IMR-90 (cell line): ENCODE measurements around the gene CALML3.

Experiments
- CEBPB ChIP-seq: IDR thresholded peaks from 2 replicates; pipeline ENCODE4 v1.6.1; 2012; ENCODE audit warnings: low read depth, low read length, improper control_type of control experiment
- CHD1 ChIP-seq: IDR thresholded peaks from 2 replicates; pipeline ENCODE4 v1.6.1; 2012; ENCODE audit warnings: low read depth, low read length, improper control_type of control experiment
- MAFK ChIP-seq: IDR thresholded peaks from 2 replicates; pipeline ENCODE4 v1.6.1; 2012; ENCODE audit warnings: low read depth, low read length, improper control_type of control experiment
- MAZ ChIP-seq: IDR thresholded peaks from 2 replicates; pipeline ENCODE4 v1.6.1; 2012; ENCODE audit warnings: low read depth, mild to moderate bottlenecking, low read length, improper control_type of control experiment, moderate library complexity, borderline replicate concordance
- MXI1 ChIP-seq: IDR thresholded peaks from 2 replicates; pipeline ENCODE4 v1.6.1; 2012; ENCODE audit warnings: low read depth, mild to moderate bottlenecking, low read length, moderate library complexity, borderline replicate concordance
- NFE2L2 ChIP-seq: fragments of 150-350 bp; IDR thresholded peaks from 2 replicates; pipeline ENCODE4 v1.6.1; 2016; ENCODE audit warnings: low read depth, mild to moderate bottlenecking, low read length
- POLR2A ChIP-seq: IDR thresholded peaks from 2 replicates; pipeline ENCODE4 v1.6.1; 2012; ENCODE audit warnings: mild to moderate bottlenecking, low read depth, low read length
- RAD21 ChIP-seq: IDR thresholded peaks from 2 replicates; pipeline ENCODE4 v1.6.1; 2012; ENCODE audit warnings: low read length, improper control_type of control experiment
- RFX5 ChIP-seq: IDR thresholded peaks from 2 replicates; pipeline ENCODE4 v1.8.0; 2012; ENCODE audit warnings: low read depth, mild to moderate bottlenecking, low read length, moderate library complexity
- SMC3 ChIP-seq: fragments of 150-350 bp; IDR thresholded peaks from 2 replicates; pipeline ENCODE4 v1.6.1; 2016; ENCODE audit warnings: low read depth, mild to moderate bottlenecking, antibody characterized with exemption, low read length, moderate library complexity
- TF ChIP-seq, protein P1 (sequence below): conservative IDR thresholded peaks from 2 replicates; pipeline ENCODE4 v1.5.1; 2012; ENCODE audit warnings: mild to moderate bottlenecking, low read depth, low read length, improper control_type of control experiment
- TF ChIP-seq, protein P2 (sequence below): fragments of 150-350 bp; IDR thresholded peaks from 2 replicates; pipeline ENCODE4 v1.6.1; 2017; ENCODE audit warnings: mild to moderate bottlenecking, antibody characterized with exemption, low read length, low read depth
- TF ChIP-seq, protein P3 (sequence below): fragments of 150-350 bp; IDR thresholded peaks from 2 replicates; pipeline ENCODE4 v1.6.1; 2016; ENCODE audit warnings: low read depth, mild to moderate bottlenecking, low read length, moderate library complexity, borderline replicate concordance

DNA sequence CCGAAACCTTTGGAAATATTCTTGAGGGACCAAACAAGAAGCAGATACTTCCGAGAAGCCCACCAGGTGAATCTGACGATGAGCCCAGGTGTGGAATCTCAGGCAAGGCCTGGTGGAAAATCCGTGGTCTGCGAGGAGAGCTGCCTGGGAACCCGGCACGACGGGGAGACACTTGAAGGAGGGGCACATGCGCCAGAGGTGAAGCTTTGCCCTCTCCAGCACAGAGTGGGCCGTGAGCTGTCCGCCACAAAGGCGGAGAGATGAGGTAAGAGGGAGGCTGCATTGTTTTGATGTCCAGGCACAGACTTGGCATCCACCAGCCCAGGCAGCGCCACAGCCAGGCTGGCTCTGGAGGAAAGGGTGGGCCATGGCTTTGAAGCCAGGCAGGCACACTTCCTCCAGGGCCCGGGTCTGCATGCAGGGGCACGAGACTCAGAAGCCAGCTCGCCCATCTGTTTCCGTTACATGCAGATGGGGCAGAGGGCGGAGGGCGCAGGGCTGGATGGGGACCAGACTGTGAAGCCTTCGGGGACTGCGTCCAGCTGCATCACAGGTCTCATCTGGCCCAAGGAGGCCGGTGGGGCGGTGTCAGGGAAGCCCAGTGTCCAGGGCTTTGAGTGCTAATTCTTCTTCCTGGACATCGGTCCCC lies 45.4 kb downstream of the CALML3 start:
- TF ChIP-seq CEBPB (no peak), POLR2A (no peak), SMC3 (no peak), MAFK (no peak), RFX5 (no peak), MXI1 (no peak), CHD1 (no peak), NFE2L2 (no peak), RAD21 (no peak), MAZ (no peak)
- TF ChIP-seq, protein P1, sequence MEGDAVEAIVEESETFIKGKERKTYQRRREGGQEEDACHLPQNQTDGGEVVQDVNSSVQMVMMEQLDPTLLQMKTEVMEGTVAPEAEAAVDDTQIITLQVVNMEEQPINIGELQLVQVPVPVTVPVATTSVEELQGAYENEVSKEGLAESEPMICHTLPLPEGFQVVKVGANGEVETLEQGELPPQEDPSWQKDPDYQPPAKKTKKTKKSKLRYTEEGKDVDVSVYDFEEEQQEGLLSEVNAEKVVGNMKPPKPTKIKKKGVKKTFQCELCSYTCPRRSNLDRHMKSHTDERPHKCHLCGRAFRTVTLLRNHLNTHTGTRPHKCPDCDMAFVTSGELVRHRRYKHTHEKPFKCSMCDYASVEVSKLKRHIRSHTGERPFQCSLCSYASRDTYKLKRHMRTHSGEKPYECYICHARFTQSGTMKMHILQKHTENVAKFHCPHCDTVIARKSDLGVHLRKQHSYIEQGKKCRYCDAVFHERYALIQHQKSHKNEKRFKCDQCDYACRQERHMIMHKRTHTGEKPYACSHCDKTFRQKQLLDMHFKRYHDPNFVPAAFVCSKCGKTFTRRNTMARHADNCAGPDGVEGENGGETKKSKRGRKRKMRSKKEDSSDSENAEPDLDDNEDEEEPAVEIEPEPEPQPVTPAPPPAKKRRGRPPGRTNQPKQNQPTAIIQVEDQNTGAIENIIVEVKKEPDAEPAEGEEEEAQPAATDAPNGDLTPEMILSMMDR: no peak
- TF ChIP-seq, protein P2, sequence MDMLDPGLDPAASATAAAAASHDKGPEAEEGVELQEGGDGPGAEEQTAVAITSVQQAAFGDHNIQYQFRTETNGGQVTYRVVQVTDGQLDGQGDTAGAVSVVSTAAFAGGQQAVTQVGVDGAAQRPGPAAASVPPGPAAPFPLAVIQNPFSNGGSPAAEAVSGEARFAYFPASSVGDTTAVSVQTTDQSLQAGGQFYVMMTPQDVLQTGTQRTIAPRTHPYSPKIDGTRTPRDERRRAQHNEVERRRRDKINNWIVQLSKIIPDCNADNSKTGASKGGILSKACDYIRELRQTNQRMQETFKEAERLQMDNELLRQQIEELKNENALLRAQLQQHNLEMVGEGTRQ: no peak
- TF ChIP-seq, protein P3, sequence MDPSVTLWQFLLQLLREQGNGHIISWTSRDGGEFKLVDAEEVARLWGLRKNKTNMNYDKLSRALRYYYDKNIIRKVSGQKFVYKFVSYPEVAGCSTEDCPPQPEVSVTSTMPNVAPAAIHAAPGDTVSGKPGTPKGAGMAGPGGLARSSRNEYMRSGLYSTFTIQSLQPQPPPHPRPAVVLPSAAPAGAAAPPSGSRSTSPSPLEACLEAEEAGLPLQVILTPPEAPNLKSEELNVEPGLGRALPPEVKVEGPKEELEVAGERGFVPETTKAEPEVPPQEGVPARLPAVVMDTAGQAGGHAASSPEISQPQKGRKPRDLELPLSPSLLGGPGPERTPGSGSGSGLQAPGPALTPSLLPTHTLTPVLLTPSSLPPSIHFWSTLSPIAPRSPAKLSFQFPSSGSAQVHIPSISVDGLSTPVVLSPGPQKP: no peak
